Measurements from ENCODE around the gene ARL3.

- TF ChIP-seq CTCF (IDR thresholded peaks at IDR 0.05) (no peak), POLR2A (IDR thresholded peaks at IDR 0.05) (no peak)
Measured at GRCh38 chr10:102648269-102648888, 65.8 kb downstream of the ARL3 start.

Measured in Peyer's patch (tissue), 4 donors.